CD8-positive, alpha-beta memory T cell (primary cell): ENCODE measurements around the gene PDHX. TPM values are rescaled to one million over a fixed set of nuclear protein-coding genes. Genes with fewer than 3 reads are reported as not detected.
A peak's percentile ranks its signal among the peaks of the same experiment; 100 is the strongest.
"Not testable (repeated sequence)": the region's sequence is repeated elsewhere in the genome, so short reads cannot be mapped to it uniquely, and the experiment has no call there.

Source experiments
- CTCF ChIA-PET: fragments of 350-600 bp; sonication (Branson Sonifier 250); formaldehyde crosslinking; loops from one replicate; lab custom pipeline; 2021; ENCODE audit warnings: antibody characterized with exemption; lab: Charles Lee
- POLR2A ChIA-PET: fragments of 350-600 bp; sonication (Branson Sonifier 250); formaldehyde crosslinking; loops from one replicate; lab custom pipeline; 2021; ENCODE audit warnings: antibody characterized with exemption; lab: Charles Lee
- DNase-seq, 5 donors: peaks; one replicate each; pipeline versions ENCODE4 v3.0.0 to v3.0.0-alpha.2; 2020 to 2022; ENCODE audit warnings: mixed read lengths in 1 of 5
- H3K27ac ChIP-seq: one replicate; pipeline ENCODE4 v1.7.0; 2013; ENCODE audit warnings: low read depth, mild to moderate bottlenecking, low read length, moderate library complexity
- H3K27me3 ChIP-seq: 2 replicates; pipeline ENCODE4 v1.7.0; 2013; ENCODE audit warnings: low read length, mild to moderate bottlenecking; ENCODE audit not compliant: insufficient read depth, poor library complexity, severe bottlenecking
- H3K36me3 ChIP-seq: 2 replicates; pipeline ENCODE4 v1.7.0; 2013; ENCODE audit warnings: mild to moderate bottlenecking, low read length, moderate library complexity; ENCODE audit not compliant: insufficient read depth
- H3K4me1 ChIP-seq: 2 replicates; pipeline ENCODE4 v1.7.0; 2013; ENCODE audit warnings: mild to moderate bottlenecking, low read length, moderate library complexity; ENCODE audit not compliant: insufficient read depth
- H3K4me3 ChIP-seq: 2 replicates; pipeline ENCODE4 v1.7.0; 2013; ENCODE audit warnings: mild to moderate bottlenecking, low read length
- H3K9me3 ChIP-seq: 2 replicates; pipeline ENCODE4 v1.7.0; 2013; ENCODE audit warnings: mild to moderate bottlenecking, low read length
- H3K27ac Mint-ChIP-seq, 8 donors: one replicate each; pipeline ENCODE4 v1.8.0; 2020 to 2021; ENCODE audit warnings: mixed read lengths in 8 of 8, mild to moderate bottlenecking in 6 of 8, inconsistent platforms in 3 of 8, moderate library complexity in 3 of 8
- H3K27me3 Mint-ChIP-seq, 2 donors: one replicate each; pipeline ENCODE4 v1.8.0; 2020 to 2021; ENCODE audit warnings: mixed read lengths in 2 of 2, mild to moderate bottlenecking in 1 of 2, moderate library complexity in 1 of 2
- H3K36me3 Mint-ChIP-seq, 3 donors: one replicate each; pipeline ENCODE4 v1.8.0; 2020 to 2021; ENCODE audit warnings: mixed read lengths in 3 of 3, inconsistent platforms in 1 of 3, mild to moderate bottlenecking in 1 of 3
- H3K4me1 Mint-ChIP-seq, 3 donors: one replicate each; pipeline ENCODE4 v1.8.0; 2020 to 2021; ENCODE audit warnings: mixed read lengths in 3 of 3, inconsistent platforms in 1 of 3, mild to moderate bottlenecking in 1 of 3
- H3K4me3 Mint-ChIP-seq, 7 donors: one replicate each; pipeline ENCODE4 v1.8.0; 2020 to 2021; ENCODE audit warnings: mixed read lengths in 7 of 7, mild to moderate bottlenecking in 6 of 7, moderate library complexity in 4 of 7, inconsistent platforms in 2 of 7
- H3K9me3 Mint-ChIP-seq, 5 donors: one replicate each; pipeline ENCODE4 v1.8.0; 2020 to 2022; ENCODE audit warnings: mixed read lengths in 5 of 5, mild to moderate bottlenecking in 3 of 5, moderate library complexity in 2 of 5, inconsistent platforms in 1 of 5
- polyA plus RNA-seq: library from polyadenylated mRNA; unstranded; fragments of 300-500 nt; fragmentation: Illumina TruSeq; gene quantifications from one replicate; pipeline ENCODE4 v1.2.3, GENCODE V29; 2021
- total RNA-seq, 2 experiments: library from RNA; stranded (reverse); gene quantifications; one replicate each; pipeline ENCODE4 v1.2.3, GENCODE V29; 2021

The PDHX gene
- total and polyA plus RNA-seq, 3 experiments from 2014 or later, result 16.3 to 41.4 (median 37.8) TPM

GRCh38 chr11:34887260-34887659 is 29.2 kb upstream of the PDHX start:
- CTCF ChIA-PET, result no interaction called here
- DNase-seq, result no peak

GRCh38 chr11:34890089-34890488 is 26.3 kb upstream of the PDHX start:
- no peaks in the 10 kb centered on the region for H3K9me3 ChIP-seq
- H3K36me3 ChIP-seq, result no peaks in the 10 kb centered on the region
- DNase-seq, result no peak
- no peak overlapping the region for H3K4me3 ChIP-seq
- H3K4me3 Mint-ChIP-seq, result no peak overlapping the region
- no peaks in the 10 kb centered on the region for H3K9me3 Mint-ChIP-seq
- peaks cover 10 to 28% (median 13%) of the 10 kb centered on the region in 3 donors for H3K36me3 Mint-ChIP-seq
- H3K27ac ChIP-seq, result no peak overlapping the region
- ChIA-PET POLR2A (no interaction called here), CTCF (interaction anchor here (3.0 kb wide), 1 partner anchor 304 kb away, joined by 17 read pairs; no protein-coding TSS in a partner anchor)
- H3K27ac Mint-ChIP-seq, result no peak overlapping the region
- peaks cover 0 to 3% of the 10 kb centered on the region in 2 donors for H3K27me3 Mint-ChIP-seq
- peaks cover 0 to 4% (median 0%) of the 10 kb centered on the region in 3 donors for H3K4me1 Mint-ChIP-seq
- no peaks in the 10 kb centered on the region for H3K4me1 ChIP-seq
- no peaks in the 10 kb centered on the region for H3K27me3 ChIP-seq

More at GRCh38 chr11:34887260-34887659, 29.2 kb upstream of the PDHX start:
- Histone ChIP-seq H3K9me3 (no peaks in the 10 kb centered on the region), H3K27ac (no peak overlapping the region), H3K27me3 (no peaks in the 10 kb centered on the region), H3K36me3 (no peaks in the 10 kb centered on the region), H3K4me3 (no peak overlapping the region), H3K4me1 (no peaks in the 10 kb centered on the region)
- Mint-ChIP-seq H3K9me3 (no peaks in the 10 kb centered on the region), H3K27me3 (no peaks in the 10 kb centered on the region), H3K4me1 (peaks cover 0 to 4% (median 0%) of the 10 kb centered on the region in 3 donors), H3K27ac (peak overlapping the region in 1 of 8 donors; percentile 0), H3K4me3 (no peak overlapping the region), H3K36me3 (peaks cover 17 to 40% (median 20%) of the 10 kb centered on the region in 3 donors)
- POLR2A ChIA-PET, result no interaction called here

- ChIA-PET POLR2A (no interaction called here), CTCF (interaction anchor here (1.0 to 3.0 kb wide), 2 partner anchors 10 to 305 kb away, joined by 4 to 17 read pairs; no protein-coding TSS in a partner anchor)
- Histone ChIP-seq H3K27me3 (no peaks in the 10 kb centered on the region), H3K4me3 (no peak overlapping the region), H3K36me3 (no peaks in the 10 kb centered on the region), H3K27ac (no peak overlapping the region), H3K4me1 (no peaks in the 10 kb centered on the region), H3K9me3 (no peaks in the 10 kb centered on the region)
- H3K4me1 Mint-ChIP-seq, result peaks cover 0 to 4% (median 0%) of the 10 kb centered on the region in 3 donors
- no peak overlapping the region for H3K4me3 Mint-ChIP-seq
- no peaks in the 10 kb centered on the region for H3K9me3 Mint-ChIP-seq
- peaks cover 0 to 3% of the 10 kb centered on the region in 2 donors for H3K27me3 Mint-ChIP-seq
- peaks cover 10 to 28% (median 16%) of the 10 kb centered on the region in 3 donors for H3K36me3 Mint-ChIP-seq
- H3K27ac Mint-ChIP-seq, result no peak overlapping the region
- DNase-seq, result no peak
Measured at GRCh38 chr11:34890812-34891211, 25.6 kb upstream of the PDHX start.

- H3K9me3 Mint-ChIP-seq, result peaks cover 0 to 7% (median 5%) of the 10 kb centered on the region in 5 donors
- peaks cover 0 to 3% of the 10 kb centered on the region in 2 donors for H3K27me3 Mint-ChIP-seq
- Histone ChIP-seq H3K27ac (no peak overlapping the region), H3K4me3 (no peak overlapping the region), H3K36me3 (no peaks in the 10 kb centered on the region), H3K27me3 (no peaks in the 10 kb centered on the region), H3K4me1 (no peaks in the 10 kb centered on the region), H3K9me3 (no peaks in the 10 kb centered on the region)
- ChIA-PET CTCF (interaction anchor here (1.0 to 3.0 kb wide), 2 partner anchors 9 to 305 kb away, joined by 4 to 17 read pairs; no protein-coding TSS in a partner anchor), POLR2A (no interaction called here)
- no peak overlapping the region for H3K27ac Mint-ChIP-seq
- H3K36me3 Mint-ChIP-seq, result peaks cover 11 to 31% (median 24%) of the 10 kb centered on the region in 3 donors
- H3K4me1 Mint-ChIP-seq, result peaks cover 0 to 4% (median 4%) of the 10 kb centered on the region in 3 donors
- H3K4me3 Mint-ChIP-seq, result no peak overlapping the region
- DNase-seq, result no peak
Measured at GRCh38 chr11:34891611-34892010, 24.8 kb upstream of the PDHX start.

- Mint-ChIP-seq H3K9me3 (peaks cover 1 to 18% (median 16%) of the 10 kb centered on the region in 5 donors), H3K4me3 (no peak overlapping the region), H3K27me3 (peaks cover 0 to 3% of the 10 kb centered on the region in 2 donors), H3K4me1 (peaks cover 0 to 4% (median 4%) of the 10 kb centered on the region in 3 donors), H3K36me3 (peaks cover 12 to 26% (median 20%) of the 10 kb centered on the region in 3 donors), H3K27ac (peak overlapping the region in 1 of 8 donors; percentile 54)
- DNase-seq, result no peak
- Histone ChIP-seq H3K4me1 (no peaks in the 10 kb centered on the region), H3K27me3 (no peaks in the 10 kb centered on the region), H3K36me3 (no peaks in the 10 kb centered on the region), H3K4me3 (no peak overlapping the region), H3K9me3 (peaks cover 3% of the 10 kb centered on the region), H3K27ac (no peak overlapping the region)
- ChIA-PET POLR2A (no interaction called here), CTCF (no interaction called here)
Measured at GRCh38 chr11:34893416-34893815, 23.0 kb upstream of the PDHX start.

GRCh38 chr11:34896191-34896590 is 20.2 kb upstream of the PDHX start:
- CTCF ChIA-PET, H3K27ac Mint-ChIP-seq, POLR2A ChIA-PET, H3K4me1 ChIP-seq, H3K27me3 Mint-ChIP-seq, DNase-seq, H3K27ac ChIP-seq, H3K4me3 Mint-ChIP-seq, H3K27me3 ChIP-seq, H3K36me3 ChIP-seq, H3K4me3 ChIP-seq, H3K4me1 Mint-ChIP-seq: not testable (repeated sequence)
- H3K36me3 Mint-ChIP-seq, result peaks cover 10 to 43% (median 23%) of the 10 kb centered on the region in 3 donors
- peaks cover 14 to 39% (median 35%) of the 10 kb centered on the region in 5 donors for H3K9me3 Mint-ChIP-seq
- peaks cover 27% of the 10 kb centered on the region for H3K9me3 ChIP-seq

- POLR2A ChIA-PET, result no interaction called here
- no peaks in the 10 kb centered on the region for H3K27me3 ChIP-seq
- no peak overlapping the region for H3K4me3 Mint-ChIP-seq
- no peaks in the 10 kb centered on the region for H3K36me3 ChIP-seq
- peaks cover 33% of the 10 kb centered on the region for H3K9me3 ChIP-seq
- H3K27ac Mint-ChIP-seq, result no peak overlapping the region
- peaks cover 0 to 3% of the 10 kb centered on the region in 2 donors for H3K27me3 Mint-ChIP-seq
- no peak for DNase-seq
- H3K9me3 Mint-ChIP-seq, result peaks cover 14 to 43% (median 39%) of the 10 kb centered on the region in 5 donors
- no peaks in the 10 kb centered on the region for H3K4me1 ChIP-seq
- peaks cover 0 to 4% (median 0%) of the 10 kb centered on the region in 3 donors for H3K4me1 Mint-ChIP-seq
- H3K27ac ChIP-seq, result no peak overlapping the region
- peaks cover 12 to 43% (median 26%) of the 10 kb centered on the region in 3 donors for H3K36me3 Mint-ChIP-seq
- no peak overlapping the region for H3K4me3 ChIP-seq
- CTCF ChIA-PET, result interaction anchor here (1.2 kb wide), 1 partner anchor 12 kb away, joined by 3 read pairs; no protein-coding TSS in a partner anchor
Measured at GRCh38 chr11:34897171-34897870, 19.1 kb upstream of the PDHX start.

DNA sequence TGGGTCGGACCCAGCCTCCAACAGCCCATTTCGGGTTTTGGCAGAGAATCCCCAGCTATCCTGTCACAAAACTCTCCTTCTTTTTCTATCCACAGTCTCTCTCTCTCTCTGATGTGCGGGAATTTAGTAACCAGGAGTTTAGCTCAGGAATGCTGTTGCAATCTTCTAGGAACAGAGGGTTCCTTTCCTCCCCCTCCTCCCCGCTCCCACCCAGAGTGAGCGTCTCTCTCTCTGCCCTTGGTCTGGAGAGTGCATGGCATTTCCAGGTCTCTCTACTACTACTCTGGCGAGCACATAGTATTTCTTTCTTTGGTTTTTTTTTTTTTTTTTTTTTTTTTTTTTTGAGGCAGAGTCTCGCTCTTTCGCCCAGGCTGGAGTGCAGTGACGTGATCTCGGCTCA is 17.9 kb upstream of the PDHX start:
- ChIA-PET POLR2A (no interaction called here), CTCF (no interaction called here)
- no peak overlapping the region for H3K27ac ChIP-seq
- peaks cover 14 to 43% (median 39%) of the 10 kb centered on the region in 5 donors for H3K9me3 Mint-ChIP-seq
- DNase-seq, result no peak
- no peaks in the 10 kb centered on the region for H3K27me3 ChIP-seq
- H3K9me3 ChIP-seq, result peaks cover 33% of the 10 kb centered on the region
- no peaks in the 10 kb centered on the region for H3K4me1 ChIP-seq
- H3K36me3 Mint-ChIP-seq, result peaks cover 10 to 46% (median 28%) of the 10 kb centered on the region in 3 donors
- H3K27ac Mint-ChIP-seq, result no peak overlapping the region
- peaks cover 0 to 6% (median 0%) of the 10 kb centered on the region in 3 donors for H3K4me1 Mint-ChIP-seq
- H3K4me3 ChIP-seq, result no peak overlapping the region
- H3K4me3 Mint-ChIP-seq, result no peak overlapping the region
- peaks cover 0 to 3% of the 10 kb centered on the region in 2 donors for H3K27me3 Mint-ChIP-seq
- H3K36me3 ChIP-seq, result no peaks in the 10 kb centered on the region
